ENCODE results near the gene COX15.

Gene COX15

GRCh38 chr10:99709480-99710229 is 22.3 kb downstream of the COX15 start:
- TF ChIP-seq USF1 (IDR thresholded peaks at IDR 0.05) (no peak), EGR1 (IDR thresholded peaks at IDR 0.05) (no peak), FOXM1 (IDR thresholded peaks at IDR 0.05; ENCODE audit: borderline replicate concordance, low read depth) (no peak), CREB1 (IDR thresholded peaks at IDR 0.05; ENCODE audit: low read depth) (no peak), TAF1 (IDR thresholded peaks at IDR 0.05; ENCODE audit: low read depth) (no peak), NFIC (IDR thresholded peaks at IDR 0.05) (no peak), YY1 (IDR thresholded peaks at IDR 0.05; ENCODE audit: low read depth) (no peak), EP300 (IDR thresholded peaks at IDR 0.05; ENCODE audit: borderline replicate concordance) (no peak), TEAD4 (IDR thresholded peaks at IDR 0.05) (no peak), CEBPB (IDR thresholded peaks at IDR 0.05) (no peak), ZBTB7A (IDR thresholded peaks at IDR 0.05; ENCODE audit: low read depth) (no peak), MAX (IDR thresholded peaks at IDR 0.05) (no peak)
- TF ChIP-seq, protein P1, sequence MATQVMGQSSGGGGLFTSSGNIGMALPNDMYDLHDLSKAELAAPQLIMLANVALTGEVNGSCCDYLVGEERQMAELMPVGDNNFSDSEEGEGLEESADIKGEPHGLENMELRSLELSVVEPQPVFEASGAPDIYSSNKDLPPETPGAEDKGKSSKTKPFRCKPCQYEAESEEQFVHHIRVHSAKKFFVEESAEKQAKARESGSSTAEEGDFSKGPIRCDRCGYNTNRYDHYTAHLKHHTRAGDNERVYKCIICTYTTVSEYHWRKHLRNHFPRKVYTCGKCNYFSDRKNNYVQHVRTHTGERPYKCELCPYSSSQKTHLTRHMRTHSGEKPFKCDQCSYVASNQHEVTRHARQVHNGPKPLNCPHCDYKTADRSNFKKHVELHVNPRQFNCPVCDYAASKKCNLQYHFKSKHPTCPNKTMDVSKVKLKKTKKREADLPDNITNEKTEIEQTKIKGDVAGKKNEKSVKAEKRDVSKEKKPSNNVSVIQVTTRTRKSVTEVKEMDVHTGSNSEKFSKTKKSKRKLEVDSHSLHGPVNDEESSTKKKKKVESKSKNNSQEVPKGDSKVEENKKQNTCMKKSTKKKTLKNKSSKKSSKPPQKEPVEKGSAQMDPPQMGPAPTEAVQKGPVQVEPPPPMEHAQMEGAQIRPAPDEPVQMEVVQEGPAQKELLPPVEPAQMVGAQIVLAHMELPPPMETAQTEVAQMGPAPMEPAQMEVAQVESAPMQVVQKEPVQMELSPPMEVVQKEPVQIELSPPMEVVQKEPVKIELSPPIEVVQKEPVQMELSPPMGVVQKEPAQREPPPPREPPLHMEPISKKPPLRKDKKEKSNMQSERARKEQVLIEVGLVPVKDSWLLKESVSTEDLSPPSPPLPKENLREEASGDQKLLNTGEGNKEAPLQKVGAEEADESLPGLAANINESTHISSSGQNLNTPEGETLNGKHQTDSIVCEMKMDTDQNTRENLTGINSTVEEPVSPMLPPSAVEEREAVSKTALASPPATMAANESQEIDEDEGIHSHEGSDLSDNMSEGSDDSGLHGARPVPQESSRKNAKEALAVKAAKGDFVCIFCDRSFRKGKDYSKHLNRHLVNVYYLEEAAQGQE (IDR thresholded peaks at IDR 0.05; ENCODE audit: low read depth) = no peak

DNA sequence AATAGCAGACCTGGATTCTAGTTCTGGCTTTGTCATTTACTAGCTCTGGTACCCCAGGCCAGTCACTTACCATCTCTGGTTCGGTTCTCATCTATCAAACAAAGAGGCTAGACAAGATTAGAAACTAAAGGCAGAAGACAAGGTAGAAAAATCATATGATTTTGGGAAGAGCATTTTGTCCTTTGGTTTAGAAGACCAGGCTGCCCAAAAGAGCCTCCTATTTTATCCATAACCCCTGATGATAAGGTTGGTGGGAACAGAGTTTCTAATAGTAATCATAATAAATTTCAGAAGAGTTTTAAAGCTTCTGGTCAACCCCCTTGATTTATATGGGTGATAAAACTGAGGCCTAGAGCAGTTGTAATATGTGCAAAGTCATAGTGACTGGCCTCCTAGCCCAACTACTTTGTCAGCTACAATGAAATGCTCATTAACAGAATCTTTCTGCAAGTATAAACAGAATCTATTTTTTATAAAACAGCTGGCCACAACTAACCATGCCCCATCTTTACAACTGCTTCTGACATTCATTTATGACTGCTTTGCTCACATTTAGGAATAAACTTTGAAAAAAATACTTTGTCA is 23.4 kb downstream of the COX15 start:
- TF ChIP-seq TEAD4 (IDR thresholded peaks at IDR 0.05) = no peak
- TF ChIP-seq EP300 (IDR thresholded peaks at IDR 0.05; ENCODE audit: borderline replicate concordance) = no peak
- TF ChIP-seq CEBPB (IDR thresholded peaks at IDR 0.05) = no peak
- no peak for TF ChIP-seq YY1 (IDR thresholded peaks at IDR 0.05; ENCODE audit: low read depth)
- no peak for TF ChIP-seq USF1 (IDR thresholded peaks at IDR 0.05)
- TF ChIP-seq EGR1 (IDR thresholded peaks at IDR 0.05) = no peak
- no peak for TF ChIP-seq TCF12 (IDR thresholded peaks at IDR 0.05; ENCODE audit: low read depth)
- TF ChIP-seq RAD21 (IDR thresholded peaks at IDR 0.05; ENCODE audit: low read depth) = no peak
- TF ChIP-seq TAF1 (IDR thresholded peaks at IDR 0.05; ENCODE audit: low read depth) = no peak
- TF ChIP-seq FOXM1 (IDR thresholded peaks at IDR 0.05; ENCODE audit: borderline replicate concordance, low read depth) = no peak
- TF ChIP-seq, protein P1 (IDR thresholded peaks at IDR 0.05; ENCODE audit: low read depth) = no peak
- no peak for TF ChIP-seq MAX (IDR thresholded peaks at IDR 0.05)
- no peak for TF ChIP-seq NFIC (IDR thresholded peaks at IDR 0.05)
- TF ChIP-seq CREB1 (IDR thresholded peaks at IDR 0.05; ENCODE audit: low read depth) = no peak
- TF ChIP-seq ZBTB7A (IDR thresholded peaks at IDR 0.05; ENCODE audit: low read depth) = no peak

- TF ChIP-seq ZBTB7A (IDR thresholded peaks at IDR 0.05; ENCODE audit: low read depth) (no peak), EP300 (IDR thresholded peaks at IDR 0.05; ENCODE audit: borderline replicate concordance) (no peak), TAF1 (IDR thresholded peaks at IDR 0.05; ENCODE audit: low read depth) (no peak)
- TF ChIP-seq, protein P1 (IDR thresholded peaks at IDR 0.05; ENCODE audit: low read depth) = no peak
Observed at GRCh38 chr10:99700649-99701048, 31.3 kb downstream of the COX15 start.

DNA sequence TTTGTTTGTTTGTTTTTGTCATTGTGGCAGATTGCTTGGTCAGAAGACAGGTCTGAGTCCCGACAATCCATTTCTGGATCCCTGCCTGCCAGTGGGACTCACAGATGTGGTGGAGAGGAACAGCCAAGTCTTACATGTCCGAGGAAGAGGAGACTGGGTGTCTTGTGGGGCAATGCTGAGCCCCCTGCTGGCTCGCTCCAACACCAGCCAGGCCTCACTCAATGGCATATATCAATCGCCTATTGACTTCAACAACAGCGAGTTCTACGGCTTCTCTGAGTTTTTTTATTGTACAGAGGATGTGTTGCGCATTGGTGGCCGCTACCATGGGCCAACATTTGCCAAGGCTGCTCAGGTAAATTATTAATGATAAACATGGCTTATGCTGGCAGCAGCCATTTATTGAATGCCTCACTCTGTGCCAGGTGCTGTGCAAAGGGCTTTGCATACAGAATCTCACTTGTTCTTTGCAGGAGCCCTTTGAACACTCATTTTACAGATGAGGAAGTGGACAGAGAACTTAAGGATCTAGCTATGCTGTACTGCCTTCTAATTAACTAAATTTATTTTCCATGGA is 33.3 kb downstream of the COX15 start:
- no peak for TF ChIP-seq ZBTB7A (IDR thresholded peaks at IDR 0.05; ENCODE audit: low read depth)
- TF ChIP-seq CEBPB (IDR thresholded peaks at IDR 0.05) = no peak
- TF ChIP-seq CREB1 (IDR thresholded peaks at IDR 0.05; ENCODE audit: low read depth) = no peak
- no peak for TF ChIP-seq TCF12 (IDR thresholded peaks at IDR 0.05; ENCODE audit: low read depth)
- TF ChIP-seq NFIC (IDR thresholded peaks at IDR 0.05) = no peak
- TF ChIP-seq TAF1 (IDR thresholded peaks at IDR 0.05; ENCODE audit: low read depth) = no peak
- no peak for TF ChIP-seq YY1 (IDR thresholded peaks at IDR 0.05; ENCODE audit: low read depth)
- TF ChIP-seq TEAD4 (IDR thresholded peaks at IDR 0.05) = no peak
- no peak for TF ChIP-seq RAD21 (IDR thresholded peaks at IDR 0.05; ENCODE audit: low read depth)

All from Ishikawa (cell line).